Kidney (tissue), 22 donors: Measurements from ENCODE around the gene PON2. TPM values are rescaled to one million over a fixed set of nuclear protein-coding genes. Genes with fewer than 3 reads are reported as not detected.

Experiments used
- DNase-seq, 5 donors: peaks; one replicate each; pipeline ENCODE4 v3.0.0-alpha.2; 2013 to 2020
- FAIRE-seq: peaks from 2 replicates; lab custom pipeline; 2012; peaks lifted over from hg19 to GRCh38; lab: Jason Lieb, UNC
- H3K27ac ChIP-seq, 2 donors: one replicate each; pipeline ENCODE4 v1.7.0; 2013; ENCODE audit warnings: low read depth in 2 of 2, low read length in 2 of 2, inconsistent platforms in 1 of 2
- H3K27me3 ChIP-seq: one replicate; pipeline ENCODE4 v1.7.1; 2013; ENCODE audit warnings: low read length, inconsistent platforms; ENCODE audit not compliant: control insufficient read depth, insufficient read depth
- H3K36me3 ChIP-seq, 3 donors: one replicate each; pipeline versions ENCODE4 v1.7.0 to v1.7.1; 2013; ENCODE audit warnings: low read length in 3 of 3, control low read depth in 1 of 3, inconsistent platforms in 1 of 3; ENCODE audit not compliant: insufficient read depth in 3 of 3, control insufficient read depth in 2 of 3
- H3K4me1 ChIP-seq, 3 donors: one replicate each; pipeline versions ENCODE4 v1.7.0 to v1.7.1; 2013; ENCODE audit warnings: low read length in 3 of 3, inconsistent platforms in 1 of 3, low read depth in 1 of 3; ENCODE audit not compliant: control insufficient read depth in 2 of 3, insufficient read depth in 2 of 3
- H3K4me3 ChIP-seq, 3 donors: one replicate each; pipeline versions ENCODE4 v1.7.0 to v1.8.1; 2013; ENCODE audit warnings: low read length in 3 of 3, control low read depth in 1 of 3, inconsistent platforms in 1 of 3
- H3K9ac ChIP-seq, 3 donors: one replicate each; pipeline versions ENCODE4 v1.7.0 to v1.7.1; 2013; ENCODE audit warnings: low read length in 3 of 3, control low read depth in 1 of 3, inconsistent platforms in 1 of 3
- H3K9me3 ChIP-seq, 3 donors: one replicate each; pipeline versions ENCODE4 v1.7.0 to v1.7.1; 2013; ENCODE audit warnings: low read length in 3 of 3, control low read depth in 1 of 3, inconsistent platforms in 1 of 3; ENCODE audit not compliant: control insufficient read depth in 2 of 3, insufficient read depth in 1 of 3
- CTCF ChIP-seq: IDR thresholded peaks from 3 replicates; pipeline ENCODE4 v1.5.1; 2012; ENCODE audit warnings: mild to moderate bottlenecking, moderate library complexity, borderline replicate concordance; ENCODE audit not compliant: insufficient read depth; ENCODE audit errors: extremely low read depth
- intact Hi-C: fragments of 100-400 bp; cut with DNase I; formaldehyde crosslinking; loops from one replicate; pipeline ENCODE4 v1.11.1; 2022
- long read RNA-seq, 10 donors: library from polyadenylated mRNA in 1 of 10; unstranded in 1 of 10; transcript quantifications; one replicate each; pipeline ENCODE4 v2.0.0 and lab custom pipeline, GENCODE V29; 2021 to 2026
- polyA plus RNA-seq: library from polyadenylated mRNA; stranded (reverse); fragments of 350-450 nt; fragmentation: Illumina TruSeq; extraction: RNeasy Lipid Tissue Mini Kit (QIAGEN cat#74804); gene quantifications from one replicate; pipeline ENCODE4 v1.2.3, GENCODE V29; 2014; ENCODE audit warnings: low read depth, low replicate concordance; ENCODE audit not compliant: insufficient read depth
- total RNA-seq: library from RNA; stranded (reverse); fragmentation: NEBNext Ultra II Directional; extraction: Animal tissue kit (Norgen Biotek cat#: 25700); gene quantifications from one replicate; pipeline ENCODE4 v1.2.1, GENCODE V29; 2021
- donor health status: control.
- donor health status: control.
- donor health status: control.
- donor health status: control.
- donor health status: control.
- donor health status: DM: yes; HTN: yes; CAD: no.
- donor health status: Normal renal cell carcinoma (clear cell type).

Gene PON2
- total RNA-seq (191 TPM), polyA plus RNA-seq (61.8 TPM)
- long read RNA-seq, donor 1, transcript PON2-218 (9 exons, 1,653 nt), result major isoform, 12 of 54 reads
- long read RNA-seq, donor 1, transcript PON2-215 (3 exons, 579 nt), result minor isoform, 7 of 54 reads
- long read RNA-seq, donor 1, partial matches to known transcripts, result 28 of 54 reads
- long read RNA-seq, donor 1, other reads (novel, unspliced or antisense), result 0 of 54 reads
- long read RNA-seq, donor 2, transcript PON2-218 (9 exons, 1,653 nt), result major isoform, 18 of 45 reads
- long read RNA-seq, donor 2, transcript PON2-215 (3 exons, 579 nt), result minor isoform, 11 of 45 reads
- long read RNA-seq, donor 2, partial matches to known transcripts, result 10 of 45 reads
- long read RNA-seq, donor 2, other reads (novel, unspliced or antisense), result 0 of 45 reads
- long read RNA-seq, donor 3, transcript PON2-218 (9 exons, 1,653 nt), result major isoform, 24 of 70 reads
- long read RNA-seq, donor 3, transcript PON2-215 (3 exons, 579 nt), result minor isoform, 9 of 70 reads
- long read RNA-seq, donor 3, partial matches to known transcripts, result 31 of 70 reads
- long read RNA-seq, donor 3, other reads (novel, unspliced or antisense), result 0 of 70 reads
- long read RNA-seq, donor 4, transcript PON2-218 (9 exons, 1,653 nt), result major isoform, 38 of 104 reads
- long read RNA-seq, donor 4, transcript PON2-202 (9 exons, 1,726 nt), result minor isoform, 7 of 104 reads
- long read RNA-seq, donor 4, transcript PON2-215 (3 exons, 579 nt), result minor isoform, 17 of 104 reads
- long read RNA-seq, donor 4, partial matches to known transcripts, result 38 of 104 reads
- long read RNA-seq, donor 4, other reads (novel, unspliced or antisense), result 0 of 104 reads
- long read RNA-seq, donor 5, partial matches to known transcripts, result 0 of 2 reads
- long read RNA-seq, donor 5, other reads (novel, unspliced or antisense), result 0 of 2 reads
- long read RNA-seq, donor 6, transcript PON2-202 (9 exons, 1,726 nt), result minor isoform, 8 of 75 reads
- long read RNA-seq, donor 6, transcript PON2-218 (9 exons, 1,653 nt), result major isoform, 40 of 75 reads
- long read RNA-seq, donor 6, partial matches to known transcripts, result 23 of 75 reads
- long read RNA-seq, donor 6, other reads (novel, unspliced or antisense), result 0 of 75 reads
- long read RNA-seq, donor 7, transcript PON2-215 (3 exons, 579 nt), result minor isoform, 20 of 140 reads
- long read RNA-seq, donor 7, transcript PON2-218 (9 exons, 1,653 nt), result major isoform, 82 of 140 reads
- long read RNA-seq, donor 7, transcript PON2-202 (9 exons, 1,726 nt), result minor isoform, 21 of 140 reads
- long read RNA-seq, donor 7, partial matches to known transcripts, result 2 of 140 reads
- long read RNA-seq, donor 7, other reads (novel, unspliced or antisense), result 15 of 140 reads
- long read RNA-seq, donor 8, transcript PON2-215 (3 exons, 579 nt), result minor isoform, 6 of 49 reads
- long read RNA-seq, donor 8, transcript PON2-218 (9 exons, 1,653 nt), result major isoform, 19 of 49 reads
- long read RNA-seq, donor 8, partial matches to known transcripts, result 22 of 49 reads
- long read RNA-seq, donor 8, other reads (novel, unspliced or antisense), result 0 of 49 reads
- long read RNA-seq, donor 9, transcript PON2-218 (9 exons, 1,653 nt), result major isoform, 15 of 22 reads
- long read RNA-seq, donor 9, partial matches to known transcripts, result 5 of 22 reads
- long read RNA-seq, donor 9, other reads (novel, unspliced or antisense), result 0 of 22 reads
- long read RNA-seq, donor 10, transcript PON2-218 (9 exons, 1,653 nt), result major isoform, 17 of 89 reads
- long read RNA-seq, donor 10, transcript PON2-215 (3 exons, 579 nt), result minor isoform, 12 of 89 reads
- long read RNA-seq, donor 10, partial matches to known transcripts, result 49 of 89 reads
- long read RNA-seq, donor 10, other reads (novel, unspliced or antisense), result 0 of 89 reads

GRCh38 chr7:95434557-95435421 lies at the start of gene PON2:
Gene PON2 (minus strand): TSS chr7:95435028. CDS start chr7:95434951, 77 bp downstream.
- Histone ChIP-seq H3K9ac (peak within 1 kb of the TSS; percentile 74 to 93 (median 83)), H3K4me1 (peaks cover 0 to 2% (median 0%) of the 10 kb centered on the region in 3 donors), H3K9me3 (no peaks in the 10 kb centered on the region), H3K36me3 (no peaks in the 10 kb centered on the region), H3K27me3 (no peaks in the 10 kb centered on the region), H3K4me3 (peak within 1 kb of the TSS; percentile 84 to 89 (median 86)), H3K27ac (peak within 1 kb of the TSS; percentile 90 to 94)
- intact Hi-C loops, result no loop called here
- no peak for TF ChIP-seq CTCF
- DNase-seq (peak; percentile 86 to 94 (median 89)), FAIRE-seq (no peak)

GRCh38 chr7:95482424-95482823 lies 47.6 kb upstream of the PON2 start:
- Histone ChIP-seq H3K4me1 (peaks cover 3 to 5% (median 4%) of the 10 kb centered on the region in 3 donors), H3K36me3 (no peaks in the 10 kb centered on the region), H3K27me3 (no peaks in the 10 kb centered on the region), H3K9me3 (no peaks in the 10 kb centered on the region), H3K4me3 (no peak overlapping the region), H3K9ac (no peak overlapping the region), H3K27ac (no peak overlapping the region)
- intact Hi-C loops, result no loop called here
- no peak for DNase-seq
- TF ChIP-seq CTCF, result no peak
- FAIRE-seq, result no peak
